Chondrocyte (in vitro differentiated cells): ENCODE measurements around the gene CCDC51. TPM values are rescaled to one million over a fixed set of nuclear protein-coding genes. Genes with fewer than 3 reads are reported as not detected.
A peak's percentile ranks its signal among the peaks of the same experiment; 100 is the strongest.
"Not testable (repeated sequence)": the region's sequence is repeated elsewhere in the genome, so short reads cannot be mapped to it uniquely, and the experiment has no call there.

Experiments used
- DNase-seq: peaks from one replicate; pipeline ENCODE4 v3.0.0; 2021; ENCODE audit warnings: mixed read lengths, low spot score
- H3K27ac Mint-ChIP-seq: one replicate; pipeline ENCODE4 v1.8.0; 2021; ENCODE audit warnings: mild to moderate bottlenecking, moderate library complexity, mixed read lengths; ENCODE audit not compliant: unreplicated experiment
- H3K27me3 Mint-ChIP-seq: 2 replicates; pipeline ENCODE4 v1.8.0; 2021; ENCODE audit warnings: low read depth, mixed read lengths
- H3K36me3 Mint-ChIP-seq: 2 replicates; pipeline ENCODE4 v1.8.0; 2021; ENCODE audit warnings: low read depth, mixed read lengths
- H3K4me1 Mint-ChIP-seq: 2 replicates; pipeline ENCODE4 v1.8.0; 2021; ENCODE audit warnings: low read depth, mild to moderate bottlenecking, mixed read lengths
- H3K4me3 Mint-ChIP-seq: one replicate; pipeline ENCODE4 v1.8.0; 2021; ENCODE audit warnings: mild to moderate bottlenecking, moderate library complexity, mixed read lengths; ENCODE audit not compliant: unreplicated experiment
- H3K9me3 Mint-ChIP-seq: 2 replicates; pipeline ENCODE4 v1.8.0; 2021; ENCODE audit warnings: low read depth, mixed read lengths
- CTCF ChIP-seq: fragments of 200-600 bp; sonication (generic); IDR thresholded peaks from 2 replicates; pipeline ENCODE4 v1.5.0; 2021; ENCODE audit warnings: antibody characterized with exemption, mild to moderate bottlenecking, moderate library complexity
- total RNA-seq: library from RNA; stranded (reverse); gene quantifications from 3 replicates; pipeline ENCODE4 v1.2.1, GENCODE V29; 2021

Gene CCDC51
- total RNA-seq, 1 donor from 2014 or later = 25.8 TPM

DNA sequence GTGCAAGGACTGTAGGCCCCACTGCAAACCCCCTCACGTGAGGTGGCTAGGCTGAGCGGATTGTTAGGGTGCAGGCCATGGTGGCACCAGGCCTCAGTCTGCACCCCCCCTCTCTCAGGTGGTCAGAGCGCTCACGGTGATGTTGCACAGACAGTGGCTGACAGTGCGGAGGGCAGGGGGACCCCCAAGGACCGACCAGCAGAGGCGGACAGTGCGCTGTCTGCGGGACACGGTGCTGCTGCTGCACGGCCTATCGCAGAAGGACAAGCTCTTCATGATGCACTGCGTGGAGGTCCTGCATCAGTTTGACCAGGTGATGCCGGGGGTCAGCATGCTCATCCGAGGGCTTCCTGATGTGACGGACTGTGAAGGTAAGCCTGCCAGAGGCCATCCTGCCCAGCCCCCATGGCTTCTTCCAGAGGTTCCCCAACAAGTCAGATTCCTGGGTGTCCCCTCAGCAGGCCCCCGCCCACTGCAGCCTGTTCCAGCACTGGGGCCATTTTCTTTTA lies 24.8 kb upstream of the CCDC51 start:
- Mint-ChIP-seq H3K27ac (peak overlapping the region; percentile 100), H3K27me3 (no peaks in the 10 kb centered on the region)
- no peak for TF ChIP-seq CTCF

DNA sequence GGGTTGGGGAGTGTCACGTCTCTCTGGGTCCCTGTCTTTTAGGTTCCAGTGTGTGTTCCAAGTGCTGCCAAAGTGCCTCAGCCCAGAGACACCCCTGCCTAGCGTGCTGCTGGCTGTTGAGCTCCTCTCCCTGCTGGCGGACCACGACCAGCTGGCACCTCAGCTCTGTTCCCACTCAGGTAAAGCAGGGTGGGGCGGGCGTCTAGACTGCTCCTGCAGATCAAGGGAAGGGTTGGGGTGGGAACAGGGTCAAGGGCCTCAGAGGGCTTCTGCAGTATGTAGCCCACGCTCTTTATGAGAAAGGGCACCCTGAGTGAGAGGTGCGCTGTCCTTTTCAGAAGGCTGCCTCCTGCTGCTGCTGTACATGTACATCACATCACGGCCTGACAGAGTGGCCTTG lies 23.8 kb upstream of the CCDC51 start:
- Mint-ChIP-seq H3K4me1 (peaks cover 35% of the 10 kb centered on the region), H3K27ac (no peak overlapping the region), H3K9me3 (no peaks in the 10 kb centered on the region), H3K36me3 (peaks cover 20% of the 10 kb centered on the region), H3K27me3 (no peaks in the 10 kb centered on the region), H3K4me3 (no peak overlapping the region)
- DNase-seq = no peak
- TF ChIP-seq CTCF = no peak

More for the DNA sequence above, 24.8 kb upstream of the CCDC51 start:
- no peak for DNase-seq
- Mint-ChIP-seq H3K4me1 (peaks cover 45% of the 10 kb centered on the region), H3K36me3 (peaks cover 27% of the 10 kb centered on the region), H3K4me3 (no peak overlapping the region), H3K9me3 (no peaks in the 10 kb centered on the region)

GRCh38 chr3:48461767-48462166 lies 21.8 kb upstream of the CCDC51 start:
- Mint-ChIP-seq H3K36me3 (peaks cover 17% of the 10 kb centered on the region), H3K4me1 (peaks cover 20% of the 10 kb centered on the region)
- not testable (repeated sequence) for H3K4me3 Mint-ChIP-seq, DNase-seq, H3K27me3 Mint-ChIP-seq, H3K27ac Mint-ChIP-seq, H3K9me3 Mint-ChIP-seq

- peaks cover 19% of the 10 kb centered on the region for H3K36me3 Mint-ChIP-seq
- no peak overlapping the region for H3K27ac Mint-ChIP-seq
- no peak for TF ChIP-seq CTCF
- H3K4me1 Mint-ChIP-seq = peaks cover 7% of the 10 kb centered on the region
- H3K9me3 Mint-ChIP-seq = no peaks in the 10 kb centered on the region
- no peaks in the 10 kb centered on the region for H3K27me3 Mint-ChIP-seq
- no peak overlapping the region for H3K4me3 Mint-ChIP-seq
- DNase-seq = no peak
Measured at GRCh38 chr3:48460517-48460902, 20.6 kb upstream of the CCDC51 start.

GRCh38 chr3:48459773-48460516 lies 20.0 kb upstream of the CCDC51 start:
- H3K4me3 Mint-ChIP-seq = no peak overlapping the region
- no peaks in the 10 kb centered on the region for H3K9me3 Mint-ChIP-seq
- no peak overlapping the region for H3K27ac Mint-ChIP-seq
- TF ChIP-seq CTCF = no peak
- no peaks in the 10 kb centered on the region for H3K27me3 Mint-ChIP-seq
- peaks cover 2% of the 10 kb centered on the region for H3K4me1 Mint-ChIP-seq
- peaks cover 21% of the 10 kb centered on the region for H3K36me3 Mint-ChIP-seq
- no peak for DNase-seq

- Mint-ChIP-seq H3K4me1 (no peaks in the 10 kb centered on the region), H3K4me3 (no peak overlapping the region), H3K27ac (no peak overlapping the region), H3K27me3 (no peaks in the 10 kb centered on the region), H3K9me3 (no peaks in the 10 kb centered on the region), H3K36me3 (peaks cover 22% of the 10 kb centered on the region)
- TF ChIP-seq CTCF = no peak
- no peak for DNase-seq
Measured at GRCh38 chr3:48459331-48459730, 19.4 kb upstream of the CCDC51 start.
